NCI-H2196 treated with DMSO at 0.1 percent for 48 hours (cell line): ENCODE measurements around the gene HOXA7.

Experiments used
- DNase-seq: peaks from one replicate; lab custom pipeline; 2025; ENCODE audit not compliant: unreplicated experiment; lab: John Stamatoyannopoulos, UW

Gene HOXA7

DNA sequence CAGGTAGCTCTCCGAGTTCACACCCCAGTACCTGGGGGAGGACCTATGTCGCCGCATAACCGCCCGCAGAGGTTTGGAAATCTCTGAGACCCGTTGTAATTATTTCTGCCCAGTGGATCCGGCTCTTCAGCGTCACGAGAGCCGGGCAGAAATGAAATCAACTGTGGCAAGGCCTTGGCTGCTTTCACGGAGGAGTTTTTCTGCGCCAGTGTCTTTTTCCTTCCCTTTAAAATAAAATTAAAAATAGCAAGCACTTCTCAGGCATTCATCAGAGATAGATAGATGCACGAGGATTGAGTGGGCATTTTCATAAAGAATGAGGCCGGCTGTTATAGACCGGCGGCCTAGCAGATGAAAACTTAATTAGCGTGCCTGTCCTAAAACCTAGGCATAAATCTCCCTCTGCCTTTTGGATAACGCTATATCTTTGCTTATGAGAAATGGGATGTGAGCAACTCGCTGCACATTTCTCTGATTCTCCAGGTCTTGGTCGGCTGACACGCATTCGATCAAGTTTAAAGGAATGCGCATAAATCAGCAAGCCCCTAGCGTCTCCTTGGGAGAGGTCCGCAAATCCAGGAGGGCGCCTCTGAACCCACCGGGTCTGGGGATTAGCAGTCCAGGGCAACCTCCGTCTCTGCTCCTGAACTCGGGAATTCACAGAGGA is 37.0 kb upstream of the HOXA7 start:
- no peak for DNase-seq

- DNase-seq: no peak
Measured at GRCh38 chr7:27192546-27193334, 36.3 kb upstream of the HOXA7 start.

DNA sequence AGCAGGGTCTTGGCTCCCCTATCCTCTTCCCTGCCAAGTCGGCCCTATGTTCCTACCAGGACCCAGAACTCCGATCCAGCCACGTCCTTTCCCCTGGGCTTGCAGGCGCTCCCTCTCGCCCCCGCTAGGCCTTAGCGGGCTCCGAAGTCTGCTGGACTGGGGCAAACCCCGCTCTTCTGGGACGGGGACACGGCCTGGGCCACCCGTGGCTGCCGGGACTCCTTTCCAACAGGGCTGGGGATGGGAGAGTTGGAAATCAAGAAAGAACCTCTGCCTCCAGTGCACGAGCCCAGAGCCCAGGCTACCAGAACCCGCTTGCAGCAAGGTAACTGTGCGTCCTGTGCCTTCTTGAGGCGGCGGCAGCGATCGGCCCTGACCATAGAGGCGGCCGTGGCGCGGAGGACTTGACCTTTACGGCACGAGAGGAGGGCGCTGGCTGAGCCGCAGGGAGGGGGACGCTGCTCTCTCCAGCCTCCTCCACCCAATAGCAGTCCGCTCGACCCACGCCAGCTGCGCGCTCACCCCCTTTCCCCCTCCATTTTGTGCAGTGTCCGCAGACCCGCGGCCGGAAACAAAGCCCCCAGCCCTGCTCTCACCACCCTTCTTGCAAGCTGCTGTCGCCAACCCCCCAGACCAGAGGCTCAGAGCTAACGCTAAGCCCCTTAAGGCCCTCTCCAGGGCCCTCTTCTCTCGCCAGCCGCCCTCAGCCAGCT is 35.5 kb upstream of the HOXA7 start:
- no peak for DNase-seq

GRCh38 chr7:27191161-27191731 is 34.8 kb upstream of the HOXA7 start:
- no peak for DNase-seq

DNA sequence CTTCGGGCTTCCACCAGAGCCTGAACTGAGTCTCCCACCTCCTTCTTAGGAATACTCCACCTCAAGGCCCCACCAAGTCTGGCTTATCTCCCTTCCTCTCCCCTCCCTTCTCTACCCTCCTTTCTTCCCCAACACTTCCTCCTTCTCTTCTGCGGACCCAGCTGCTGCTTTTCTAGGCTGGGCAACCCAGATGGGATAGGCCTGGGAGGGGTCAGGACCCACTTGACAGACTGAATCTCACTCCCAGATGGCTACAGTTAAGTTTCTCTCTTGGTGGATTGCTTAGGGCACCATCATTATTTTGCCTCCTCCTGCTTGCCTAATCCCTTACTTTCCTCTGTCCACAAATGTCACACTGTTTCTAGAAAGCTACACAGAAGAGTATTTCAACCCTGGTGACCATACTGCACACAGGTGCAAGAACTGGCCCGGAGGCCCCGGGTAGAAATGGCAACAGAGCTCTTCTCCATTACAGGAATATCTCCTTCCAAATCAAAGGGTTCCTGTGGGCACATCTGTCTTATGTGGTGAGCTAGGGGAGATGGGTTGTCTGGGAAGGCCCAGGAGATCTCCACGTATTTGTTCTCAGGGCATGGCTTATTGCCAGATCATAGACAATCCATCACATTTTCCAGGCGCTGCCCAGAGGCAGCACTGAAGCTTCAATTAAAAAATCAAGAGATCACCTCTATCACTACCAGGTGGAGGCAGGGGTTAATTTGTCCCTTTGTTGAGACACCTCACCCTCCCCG is 33.7 kb upstream of the HOXA7 start:
- no peak for DNase-seq

- no peak for DNase-seq
Measured at GRCh38 chr7:27189295-27189996, 33.0 kb upstream of the HOXA7 start.

DNA sequence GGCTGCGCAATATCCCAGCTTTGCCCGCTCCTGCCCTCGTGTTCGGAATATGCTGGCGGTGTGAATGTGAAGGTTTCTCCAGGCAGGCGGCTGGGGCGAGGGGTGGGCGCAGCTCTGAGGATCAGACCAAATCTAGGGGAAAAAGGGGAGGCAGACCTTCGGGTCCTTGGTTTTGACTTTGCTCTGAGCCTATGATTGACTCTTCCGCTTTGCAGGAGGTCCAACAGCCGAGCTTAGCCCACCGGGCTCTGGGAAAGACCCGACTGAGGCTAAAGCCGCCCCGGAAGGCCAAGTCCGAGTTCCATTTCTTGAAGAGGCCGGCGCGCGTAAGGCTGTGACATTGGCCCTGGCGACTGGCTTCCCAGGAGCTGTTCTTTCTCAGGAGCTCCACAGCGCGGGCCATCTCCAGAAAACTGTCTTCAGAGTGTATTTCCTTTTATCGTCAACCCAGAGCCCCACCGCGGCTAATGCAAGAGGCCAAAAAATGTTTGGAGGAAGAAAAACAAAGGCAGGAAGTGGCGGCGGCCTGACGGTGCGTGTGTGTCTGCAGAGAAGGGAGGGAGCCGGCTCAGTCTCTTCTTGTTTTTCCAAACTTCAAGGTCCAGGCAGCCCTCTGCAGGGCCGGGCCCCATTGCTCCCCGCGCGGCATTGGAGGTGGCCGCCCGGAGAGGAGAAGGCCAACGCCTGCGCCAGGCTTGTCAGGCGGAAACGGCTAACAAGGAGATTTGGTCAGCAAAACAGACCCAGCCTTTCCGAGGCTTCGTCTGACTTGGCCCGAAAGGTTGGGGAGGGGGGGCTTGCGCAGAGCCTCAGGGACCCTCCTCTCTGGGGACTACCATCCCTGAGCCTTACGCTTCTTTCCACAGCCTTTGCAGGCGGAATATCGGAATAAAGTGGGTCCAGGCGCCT is 32.2 kb upstream of the HOXA7 start:
- no peak for DNase-seq

GRCh38 chr7:27187475-27188385 is 31.3 kb upstream of the HOXA7 start:
- DNase-seq: no peak

GRCh38 chr7:27186668-27187474 is 30.4 kb upstream of the HOXA7 start:
- DNase-seq: no peak

DNA sequence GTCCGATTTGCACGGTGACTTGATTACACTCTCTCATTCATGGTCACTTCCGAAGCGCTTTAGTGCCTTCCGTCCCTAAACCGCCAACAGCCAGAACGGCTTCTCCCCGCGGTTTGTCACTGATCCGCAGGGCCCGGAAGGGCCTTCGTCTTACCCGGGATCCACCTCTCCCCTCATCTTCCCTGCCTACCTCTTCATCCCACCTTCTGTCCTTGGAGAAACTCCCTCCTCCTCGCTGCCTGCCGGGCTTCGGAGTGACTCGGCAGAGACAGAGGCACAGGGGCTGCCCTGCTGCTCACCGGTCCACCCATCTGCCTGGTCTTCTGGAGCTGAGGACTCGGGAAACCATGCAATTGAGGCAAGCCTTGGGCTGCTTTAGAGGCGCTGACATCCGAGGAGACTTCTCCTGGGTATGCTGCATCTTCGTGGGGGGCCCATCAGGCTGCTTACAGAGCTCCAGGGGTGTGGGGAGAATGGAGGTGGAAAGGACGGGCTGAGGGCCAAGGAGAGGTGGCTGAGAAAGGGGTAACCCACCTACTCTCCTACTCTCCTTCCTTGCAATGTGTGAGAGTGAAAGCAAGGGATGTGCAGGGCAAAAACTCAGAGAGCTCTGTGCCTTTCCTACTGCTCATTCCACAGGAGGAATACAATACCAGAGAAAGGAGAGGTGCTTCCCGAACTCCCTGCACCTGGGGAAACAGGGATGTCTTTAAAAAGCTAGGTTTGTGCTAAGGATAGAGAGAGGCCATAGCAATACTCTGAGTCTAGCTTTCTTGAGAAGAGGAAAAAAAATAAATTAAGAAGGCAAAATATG is 29.6 kb upstream of the HOXA7 start:
- DNase-seq: no peak

DNA sequence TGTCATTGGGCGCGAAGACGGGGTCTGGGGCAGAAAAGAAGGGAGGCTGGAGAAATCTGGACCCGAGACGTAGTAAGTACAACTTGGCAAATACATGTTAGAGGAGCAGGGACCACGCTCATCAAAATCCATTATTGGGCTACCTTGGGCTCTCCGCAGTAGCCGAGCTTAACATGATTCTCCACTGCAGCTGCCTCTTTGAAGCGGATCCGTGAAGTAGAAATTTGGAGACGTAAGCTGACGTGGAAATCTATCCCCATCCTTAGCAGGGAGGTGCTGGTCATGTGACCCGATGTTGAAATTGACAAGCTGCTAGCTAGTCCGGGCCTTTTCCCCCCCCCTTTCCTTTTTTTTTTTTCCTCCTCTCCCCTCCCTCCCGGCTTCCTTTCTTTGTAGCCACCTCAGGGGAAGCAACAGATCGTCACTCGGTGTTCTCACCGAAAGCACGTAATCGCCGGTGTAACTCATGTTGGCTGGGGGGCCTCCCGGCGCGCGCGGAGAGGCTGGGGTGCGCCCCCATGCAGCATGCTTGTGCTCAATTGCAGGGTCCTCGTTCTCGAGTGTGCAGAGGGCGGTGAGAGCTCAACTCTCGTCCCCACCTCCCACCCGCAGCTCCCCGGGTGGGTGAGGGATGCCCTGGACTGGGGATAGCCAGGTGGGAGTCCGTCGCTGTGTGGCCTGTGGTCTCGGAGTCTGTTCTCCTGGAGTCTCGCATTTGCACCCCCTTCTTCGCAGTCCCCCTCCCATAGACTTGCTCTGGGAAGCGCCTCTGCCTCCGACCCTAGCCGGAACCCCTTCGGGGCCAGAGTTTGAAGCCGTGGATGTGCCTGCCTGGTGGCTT is 28.8 kb upstream of the HOXA7 start, which contains the start of gene HOXA11:
TSS of gene HOXA11 (minus strand) at position 220 of the 841 bp plus-strand sequence. CDS start at position 132, 88 bp downstream.
- DNase-seq: no peak

DNA sequence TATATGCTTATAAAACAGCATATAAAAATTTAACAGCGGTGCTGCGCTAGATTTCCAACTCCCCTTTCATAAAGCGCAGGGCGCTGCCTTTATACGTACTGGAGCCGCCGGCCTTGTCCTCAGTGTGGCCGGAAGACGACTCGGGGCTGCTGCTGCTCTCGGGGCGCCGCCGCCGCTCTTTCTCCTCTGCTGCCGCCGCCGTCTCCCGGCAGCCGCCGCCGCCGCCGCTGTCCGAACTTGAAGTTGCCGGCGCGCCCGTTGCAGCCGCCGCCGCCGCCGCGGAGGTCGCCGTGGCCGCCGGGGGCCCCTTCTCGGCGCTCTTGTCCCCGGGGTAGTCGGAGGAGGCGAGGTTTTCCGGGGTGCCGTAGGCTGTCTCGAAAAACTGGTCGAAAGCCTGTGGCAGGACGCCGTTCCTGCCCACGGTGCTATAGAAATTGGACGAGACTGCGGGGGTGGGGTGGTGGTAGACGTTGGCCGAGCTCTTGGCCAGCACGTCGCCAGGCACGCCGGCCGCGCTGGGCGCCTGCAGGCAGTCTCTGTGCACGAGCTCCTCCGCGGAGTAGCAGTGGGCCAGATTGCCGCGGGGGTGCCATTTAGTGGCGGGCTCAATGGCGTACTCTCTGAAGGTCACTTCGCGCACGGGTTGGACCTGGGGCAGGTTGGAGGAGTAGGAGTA is 28.0 kb upstream of the HOXA7 start:
- no peak for DNase-seq

GRCh38 chr7:27183682-27184336 is 27.3 kb upstream of the HOXA7 start:
- DNase-seq: no peak

- no peak for DNase-seq
Measured at GRCh38 chr7:27182861-27183681, 26.6 kb upstream of the HOXA7 start.
